GM23338 (cell line): Measurements from ENCODE around the gene ZMAT3. TPM values are rescaled to one million over a fixed set of nuclear protein-coding genes. Genes with fewer than 3 reads are reported as not detected.

Experiments
- ATAC-seq: fragments of 200-7000 bp; cut with Tn5 transposase; 3 replicates; pipeline ENCODE4 v1.9.1; 2020
- DNase-seq: peaks from one replicate; pipeline ENCODE4 v3.0.0-alpha.2; 2015; ENCODE audit warnings: low spot score
- H2AFZ ChIP-seq: fragments of 200-600 bp; sonication (generic); 2 replicates; pipeline ENCODE4 v1.8.0; 2016; ENCODE audit warnings: antibody characterized with exemption, mild to moderate bottlenecking, moderate library complexity
- H3F3A ChIP-seq: fragments of 200-600 bp; sonication (generic); replicated peaks from 2 replicates; pipeline ENCODE4 v1.8.0; 2017; ENCODE audit warnings: antibody characterized with exemption, mixed run types, low read depth
- H3K27ac ChIP-seq: fragments of 200-600 bp; sonication (generic); 2 replicates; pipeline ENCODE4 v1.6.1; 2016; ENCODE audit warnings: low read depth
- H3K27me3 ChIP-seq: fragments of 200-600 bp; sonication (generic); 2 replicates; pipeline ENCODE4 v1.8.0; 2016; ENCODE audit warnings: mild to moderate bottlenecking, mixed run types, moderate library complexity; ENCODE audit not compliant: insufficient read depth
- H3K36me3 ChIP-seq: fragments of 200-600 bp; sonication (generic); 2 replicates; pipeline ENCODE4 v1.8.0; 2016; ENCODE audit warnings: mild to moderate bottlenecking; ENCODE audit not compliant: insufficient read depth
- H3K4me1 ChIP-seq: fragments of 200-600 bp; sonication (generic); 2 replicates; pipeline ENCODE4 v1.8.0; 2016; ENCODE audit warnings: mild to moderate bottlenecking, moderate library complexity; ENCODE audit not compliant: insufficient read depth
- H3K4me2 ChIP-seq: fragments of 200-600 bp; sonication (generic); 2 replicates; pipeline ENCODE4 v1.7.1; 2017; ENCODE audit warnings: mixed run types
- H3K4me3 ChIP-seq: fragments of 200-600 bp; sonication (generic); 2 replicates; pipeline ENCODE4 v1.6.1; 2016; ENCODE audit warnings: mixed run types
- H3K79me2 ChIP-seq: fragments of 200-600 bp; sonication (generic); replicated peaks from 2 replicates; pipeline ENCODE4 v1.8.0; 2017; ENCODE audit warnings: mild to moderate bottlenecking; ENCODE audit not compliant: insufficient read depth
- H3K9me2 ChIP-seq: fragments of 200-600 bp; sonication (generic); 2 replicates; pipeline ENCODE4 v1.8.0; 2017; ENCODE audit not compliant: insufficient read depth
- H4K20me1 ChIP-seq: fragments of 200-600 bp; sonication (generic); replicated peaks from 2 replicates; pipeline ENCODE4 v1.8.0; 2017; ENCODE audit warnings: mild to moderate bottlenecking; ENCODE audit not compliant: insufficient read depth
- H3K27ac Mint-ChIP-seq: 2 replicates; pipeline ENCODE4 v1.8.0; 2020; ENCODE audit warnings: inconsistent platforms, mild to moderate bottlenecking, moderate library complexity, mixed read lengths
- H3K27me3 Mint-ChIP-seq: 3 replicates; pipeline ENCODE4 v1.8.0; 2022; ENCODE audit warnings: low read depth, mild to moderate bottlenecking, moderate library complexity, mixed read lengths, inconsistent platforms; ENCODE audit not compliant: insufficient read depth, poor library complexity
- H3K36me3 Mint-ChIP-seq: 3 replicates; pipeline ENCODE4 v1.8.0; 2021; ENCODE audit warnings: low read depth, mild to moderate bottlenecking, inconsistent platforms, moderate library complexity, mixed read lengths
- H3K4me1 Mint-ChIP-seq: 3 replicates; pipeline ENCODE4 v1.8.0; 2020; ENCODE audit warnings: mild to moderate bottlenecking, inconsistent platforms, mixed read lengths
- H3K4me3 Mint-ChIP-seq: 3 replicates; pipeline ENCODE4 v1.8.0; 2021; ENCODE audit warnings: moderate library complexity, mild to moderate bottlenecking, inconsistent platforms, mixed read lengths
- H3K9me3 Mint-ChIP-seq: 3 replicates; pipeline ENCODE4 v1.8.0; 2020; ENCODE audit warnings: moderate library complexity, mild to moderate bottlenecking, inconsistent platforms, mixed read lengths
- CREB1 ChIP-seq: fragments of 250-450 bp; sonication (Bioruptor Pico); IDR thresholded peaks from 2 replicates; pipeline ENCODE4 v1.5.0; 2020; ENCODE audit warnings: low read depth, mild to moderate bottlenecking, moderate library complexity
- POLR2AphosphoS5 ChIP-seq: IDR thresholded peaks from 2 replicates; pipeline ENCODE4 v1.6.1; 2016; ENCODE audit warnings: antibody characterized with exemption, low read depth
- REST ChIP-seq: IDR thresholded peaks from one replicate; pipeline ENCODE4 v1.6.1; 2018; ENCODE audit warnings: antibody characterized with exemption; ENCODE audit not compliant: unreplicated experiment
- ZNF462 ChIP-seq: fragments of 250-450 bp; sonication (Bioruptor Pico); IDR thresholded peaks from 2 replicates; pipeline ENCODE4 v1.5.0; 2020; ENCODE audit warnings: mild to moderate bottlenecking, moderate library complexity
- long read RNA-seq: library from polyadenylated mRNA; unstranded; transcript quantifications from one replicate; pipeline ENCODE4 v2.0.0, GENCODE V29; 2020; ENCODE audit not compliant: unreplicated experiment
- polyA plus RNA-seq: library from polyadenylated mRNA; unstranded; fragments of >200 nt; fragmentation: Nextera tagmentation; extraction: Ambion mirVana; gene quantifications from 2 replicates; pipeline ENCODE4 v1.2.1, GENCODE V29; 2016
- total RNA-seq: library from RNA; depleted of rRNA; stranded (reverse); fragments of >200 nt; shearing (Covaris generic); gene quantifications from 2 replicates; pipeline ENCODE4 v1.2.3, GENCODE V29; 2014; rRNA removed

Gene ZMAT3
- total RNA-seq (16.3 and 17.3 TPM in 2 replicates), polyA plus RNA-seq (10.0 and 10.6 TPM in 2 replicates)
- long read RNA-seq, partial matches to known transcripts = 0 of 2 reads
- long read RNA-seq, other reads (novel, unspliced or antisense) = 2 of 2 reads

- peak within 1 kb of the TSS; percentile 99 for H2AFZ ChIP-seq
- H4K20me1 ChIP-seq = no peaks in the 10 kb centered on the region
- H3K9me3 Mint-ChIP-seq = no peaks in the 10 kb centered on the region
- H3K36me3 ChIP-seq = no peaks in the 10 kb centered on the region
- H3K9me2 ChIP-seq = 0 out of 2 replicates have a peak, but pooled peaks cover 5% of the 10 kb centered on the region
- 0 out of 2 replicates have a peak, but pooled peaks cover 3% of the 10 kb centered on the region for H3K27me3 ChIP-seq
- H3K4me3 Mint-ChIP-seq = peak within 1 kb of the TSS; percentile 97
- TF ChIP-seq REST (no peak), POLR2AphosphoS5 (peak; percentile 76), ZNF462 (CRISPR knock-in tag) (no peak), CREB1 (peak; percentile 39; the same call in 1 of the 2 replicates)
- H3K4me3 ChIP-seq = peak within 1 kb of the TSS; percentile 97
- 0 out of 2 replicates have a peak, but pooled peaks cover 3% of the 10 kb centered on the region for H3F3A ChIP-seq
- DNase-seq (peak; percentile 91), ATAC-seq (peak; percentile 94)
- peak within 1 kb of the TSS; percentile 99 for H3K4me2 ChIP-seq
- no peak within 1 kb of the TSS for H3K27ac ChIP-seq
- H3K27me3 Mint-ChIP-seq = peaks cover 9% of the 10 kb centered on the region
- peaks cover 16% of the 10 kb centered on the region for H3K4me1 ChIP-seq
- H3K36me3 Mint-ChIP-seq = no peaks in the 10 kb centered on the region
- H3K4me1 Mint-ChIP-seq = peaks cover 16% of the 10 kb centered on the region
- H3K27ac Mint-ChIP-seq = no peak within 1 kb of the TSS
- 0 out of 2 replicates have a peak, but pooled peaks cover 8% of the 10 kb centered on the region for H3K79me2 ChIP-seq
Observed at GRCh38 chr3:179071323-179072099, at the start of gene ZMAT3. ZMAT3 (minus strand) TSS chr3:179071809; CDS start chr3:179067752, 4,057 bp downstream.
